Ascending aorta (tissue), 2 donors: ENCODE measurements around the gene SHMT2. TPM values are rescaled to one million over a fixed set of nuclear protein-coding genes. Genes with fewer than 3 reads are reported as not detected.

Source experiments
- DNase-seq, 2 donors: peaks; one replicate each; pipeline ENCODE4 v3.0.0-alpha.2; 2019; ENCODE audit warnings: low spot score in 2 of 2
- H3K27ac ChIP-seq, 2 donors: fragments of 200-600 bp; sonication (generic); one replicate each; pipeline ENCODE4 v1.5.1; 2016 to 2017; ENCODE audit warnings: mild to moderate bottlenecking in 1 of 2
- H3K27me3 ChIP-seq: fragments of 200-600 bp; sonication (generic); one replicate; pipeline ENCODE4 v1.5.1; 2017
- H3K36me3 ChIP-seq, 2 donors: fragments of 200-600 bp; sonication (generic); one replicate each; pipeline ENCODE4 v1.5.1; 2016
- H3K4me1 ChIP-seq, 2 donors: fragments of 200-600 bp; sonication (generic); one replicate each; pipeline ENCODE4 v1.5.1; 2016 to 2017; ENCODE audit warnings: mild to moderate bottlenecking in 1 of 2
- H3K4me3 ChIP-seq, 2 donors: fragments of 200-600 bp; sonication (generic); one replicate each; pipeline ENCODE4 v1.5.1; 2016 to 2017; ENCODE audit warnings: mild to moderate bottlenecking in 1 of 2
- H3K9me3 ChIP-seq, 2 donors: fragments of 200-600 bp; sonication (generic); one replicate each; pipeline ENCODE4 v1.5.1; 2016
- CTCF ChIP-seq, 3 experiments: fragments of 200-600 bp in 2 of 3; fragments of 450-650 bp in 1 of 3; sonication (generic) in 2 of 3; IDR thresholded peaks; one replicate each; pipeline ENCODE4 v1.5.1; 2016 to 2019; ENCODE audit warnings: antibody characterized with exemption in 3 of 3, mild to moderate bottlenecking in 1 of 3, moderate library complexity in 1 of 3
- intact Hi-C: fragments of 100-400 bp; cut with DNase I; formaldehyde crosslinking; loops from one replicate; pipeline ENCODE4 v1.15.1; 2023
- total RNA-seq: library from RNA; depleted of rRNA; stranded (reverse); fragments of >200 nt; gene quantifications from one replicate; pipeline ENCODE4 v1.1.0, GENCODE V29; 2016

Gene SHMT2
- total RNA-seq, 1 donor from 2014 or later = 136 TPM

DNA sequence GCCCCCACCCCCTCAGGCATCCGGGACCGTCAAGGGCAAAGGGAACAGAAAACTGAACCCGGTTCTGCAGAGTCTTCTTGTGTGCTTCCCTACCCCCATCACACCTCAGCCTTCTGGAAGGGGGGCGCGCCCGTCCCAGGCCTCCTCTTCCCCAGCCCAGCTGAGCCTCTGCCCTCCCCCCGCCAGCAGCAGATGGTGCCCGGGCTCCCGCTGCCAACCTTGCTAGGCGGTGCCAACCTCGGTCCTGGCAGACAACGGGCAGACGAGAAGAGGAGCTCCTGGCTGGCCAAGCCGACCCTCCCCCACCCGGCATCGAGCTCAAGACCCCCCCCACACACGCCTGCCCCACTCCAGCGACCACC is 12.8 kb downstream of the SHMT2 start:
- intact Hi-C loops = no loop called here
- no peak for TF ChIP-seq CTCF (IDR thresholded peaks at IDR 0.05)
- peak overlapping the region; percentile 31 to 57 for H3K4me3 ChIP-seq
- H3K27me3 ChIP-seq = peaks cover 28% of the 10 kb centered on the region
- no peaks in the 10 kb centered on the region for H3K9me3 ChIP-seq
- H3K27ac ChIP-seq = no peak overlapping the region
- no peak for DNase-seq
- peaks cover 31 to 52% of the 10 kb centered on the region in 2 donors for H3K4me1 ChIP-seq
- H3K36me3 ChIP-seq = no peaks in the 10 kb centered on the region

DNA sequence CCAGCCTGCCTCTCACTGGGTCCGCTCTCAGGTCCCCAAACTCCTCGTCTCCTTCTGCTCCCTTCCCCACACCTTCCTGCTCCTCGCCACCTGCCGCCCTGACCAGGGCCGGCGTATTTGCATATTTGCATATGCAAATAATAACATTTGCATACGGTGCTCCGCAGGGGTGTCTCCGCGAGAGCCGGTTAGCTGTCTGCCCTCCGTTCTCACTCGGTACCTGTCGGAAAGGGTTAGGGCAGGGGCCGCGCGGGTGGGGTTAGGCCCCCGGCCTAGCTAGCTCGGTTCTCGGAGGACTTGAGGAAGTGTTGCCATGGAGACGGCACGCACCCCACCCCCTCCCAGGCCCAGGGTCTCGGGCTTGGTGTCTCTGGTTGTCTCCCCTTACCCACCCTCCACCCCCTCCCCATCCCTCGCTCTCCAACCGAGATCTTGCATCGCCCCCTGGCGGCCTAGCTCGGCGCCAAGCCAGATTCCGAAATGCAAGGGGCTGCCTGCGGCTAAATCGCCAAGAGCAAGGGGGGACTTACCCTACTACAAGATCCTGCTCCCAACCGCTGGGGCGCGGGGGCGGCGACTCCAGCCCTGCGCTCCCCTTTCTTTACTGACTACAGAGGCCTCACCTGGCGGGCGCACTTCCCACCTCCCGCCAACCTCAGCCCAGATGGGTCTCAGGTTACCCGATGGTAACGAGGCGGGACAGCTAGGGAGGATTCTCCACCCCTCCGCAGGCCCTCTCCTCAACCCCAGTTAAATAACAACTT is 13.4 kb downstream of the SHMT2 start:
- H3K27ac ChIP-seq = no peak overlapping the region
- no peaks in the 10 kb centered on the region for H3K36me3 ChIP-seq
- peak overlapping the region; percentile 31 to 57 for H3K4me3 ChIP-seq
- TF ChIP-seq CTCF (IDR thresholded peaks at IDR 0.05) = peak in 2 of 3 experiments; percentile 72 to 74
- peaks cover 31 to 52% of the 10 kb centered on the region in 2 donors for H3K4me1 ChIP-seq
- intact Hi-C loops = loop anchor here (1.0 kb wide), 1 partner anchor 30 kb away; no protein-coding TSS in a partner anchor
- H3K27me3 ChIP-seq = peaks cover 27% of the 10 kb centered on the region
- DNase-seq = no peak
- no peaks in the 10 kb centered on the region for H3K9me3 ChIP-seq

- H3K4me3 ChIP-seq = peak overlapping the region in 1 of 2 donors; percentile 57
- H3K36me3 ChIP-seq = no peaks in the 10 kb centered on the region
- peak in 1 of 2 donors; percentile 86 for DNase-seq
- no peaks in the 10 kb centered on the region for H3K9me3 ChIP-seq
- H3K27me3 ChIP-seq = peaks cover 20% of the 10 kb centered on the region
- intact Hi-C loops = loop anchor here (1.0 kb wide), 1 partner anchor 30 kb away; no protein-coding TSS in a partner anchor
- TF ChIP-seq CTCF (IDR thresholded peaks at IDR 0.05) = peak; percentile 76 to 80 (median 76)
- H3K4me1 ChIP-seq = peaks cover 24 to 44% of the 10 kb centered on the region in 2 donors
- H3K27ac ChIP-seq = no peak overlapping the region
Observed at GRCh38 chr12:57243521-57244311, 14.2 kb downstream of the SHMT2 start.

DNA sequence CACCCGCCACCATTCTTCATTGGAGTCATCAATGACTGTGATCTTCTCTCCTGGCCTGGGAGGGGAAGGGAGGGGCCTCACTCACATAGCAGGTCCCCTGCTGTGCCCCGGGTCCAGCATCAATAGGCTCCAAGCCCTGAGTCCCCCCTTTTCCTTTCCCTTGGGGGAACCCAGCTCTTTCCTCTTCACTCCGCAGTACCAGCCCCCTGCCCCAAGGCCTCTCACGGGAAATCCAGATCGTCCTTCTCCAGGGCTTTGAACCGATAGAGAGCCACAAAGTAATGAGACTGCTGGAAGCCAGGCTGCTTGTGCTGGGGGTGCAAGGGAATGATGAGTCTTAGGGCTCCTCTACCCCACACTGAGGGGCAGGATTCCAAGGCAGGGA is 14.8 kb downstream of the SHMT2 start:
- Histone ChIP-seq H3K4me3 (no peak overlapping the region), H3K27ac (no peak overlapping the region), H3K9me3 (no peaks in the 10 kb centered on the region), H3K27me3 (peaks cover 20% of the 10 kb centered on the region), H3K36me3 (no peaks in the 10 kb centered on the region), H3K4me1 (peaks cover 20 to 40% of the 10 kb centered on the region in 2 donors)
- no peak for DNase-seq
- TF ChIP-seq CTCF (IDR thresholded peaks at IDR 0.05) = no peak
- intact Hi-C loops = no loop called here

GRCh38 chr12:57247041-57247440 is 17.5 kb downstream of the SHMT2 start:
- Histone ChIP-seq H3K36me3 (no peaks in the 10 kb centered on the region), H3K27me3 (peaks cover 8% of the 10 kb centered on the region), H3K4me1 (peaks cover 9 to 16% of the 10 kb centered on the region in 2 donors), H3K9me3 (no peaks in the 10 kb centered on the region), H3K27ac (no peak overlapping the region), H3K4me3 (no peak overlapping the region)
- no peak for TF ChIP-seq CTCF (IDR thresholded peaks at IDR 0.05)
- intact Hi-C loops = no loop called here
- DNase-seq = no peak
